Skin epidermis (tissue), 12 donors: ENCODE data around the gene BTG4.

ENCODE experiments used
- H3K27ac ChIP-seq, 21 experiments: fragments of 200-600 bp; sonication (generic) in 11 of 21; one replicate each; pipeline ENCODE4 v1.5.0; 2020; ENCODE audit warnings: mild to moderate bottlenecking in 3 of 21, inconsistent platforms in 2 of 21, moderate library complexity in 2 of 21
- H3K4me3 ChIP-seq, 7 experiments: fragments of 200-600 bp; sonication (generic) in 2 of 7; one replicate each; pipeline ENCODE4 v1.5.0; 2020; ENCODE audit warnings: inconsistent platforms in 2 of 7, mild to moderate bottlenecking in 2 of 7, moderate library complexity in 1 of 7

Gene BTG4

GRCh38 chr11:111445586-111445985 lies 66.6 kb downstream of the BTG4 start:
- no peak overlapping the region for H3K4me3 ChIP-seq
- H3K27ac ChIP-seq, result peak overlapping the region in 1 of 21 experiments; percentile 8
